HepG2 (cell line): Measurements from ENCODE around the gene PLD2. TPM values are rescaled to one million over a fixed set of nuclear protein-coding genes. Genes with fewer than 3 reads are reported as not detected.

Experiments
- BCL3 ChIP-seq: sonication (generic); formaldehyde crosslinking; IDR thresholded peaks from 2 replicates; pipeline ENCODE4 v1.5.1; 2020; ENCODE audit warnings: mild to moderate bottlenecking, missing genetic modification reagents, moderate library complexity
- ELK4 ChIP-seq: sonication (generic); formaldehyde crosslinking; IDR thresholded peaks from 2 replicates; pipeline ENCODE4 v1.9.0; 2021; ENCODE audit warnings: missing genetic modification reagents, borderline replicate concordance
- EZH2 ChIP-seq: conservative IDR thresholded peaks from 2 replicates; pipeline ENCODE4 v1.6.1; 2012; ENCODE audit warnings: mild to moderate bottlenecking, low read depth, low read length, moderate library complexity
- FOXO1 ChIP-seq: sonication (generic); formaldehyde crosslinking; IDR thresholded peaks from 2 replicates; pipeline ENCODE4 v1.4.0; 2020; ENCODE audit warnings: missing genetic modification reagents
- GMEB2 ChIP-seq: IDR thresholded peaks from 2 replicates; pipeline ENCODE4 v1.6.1; 2016; ENCODE audit warnings: missing biosample characterization, missing genetic modification reagents, low read depth
- GPN1 ChIP-seq: sonication (generic); formaldehyde crosslinking; IDR thresholded peaks from 2 replicates; pipeline ENCODE4 v1.5.1; 2020; ENCODE audit warnings: missing genetic modification reagents, borderline replicate concordance
- GTF3A ChIP-seq: sonication (generic); formaldehyde crosslinking; conservative IDR thresholded peaks from 2 replicates; pipeline ENCODE4 v1.4.0; 2020; ENCODE audit warnings: mild to moderate bottlenecking, missing genetic modification reagents
- KAT7 ChIP-seq: IDR thresholded peaks from 2 replicates; pipeline ENCODE4 v1.6.1; 2018; ENCODE audit warnings: borderline replicate concordance, missing compliant biosample characterization
- NBN ChIP-seq: fragments of 450-650 bp; conservative IDR thresholded peaks from 2 replicates; pipeline ENCODE4 v1.6.1; 2017
- NKX3-1 ChIP-seq: sonication (generic); formaldehyde crosslinking; IDR thresholded peaks from 2 replicates; pipeline ENCODE4 v1.5.0; 2020; ENCODE audit warnings: missing genetic modification reagents
- PTBP1 ChIP-seq: fragments of 200-400 bp; formaldehyde crosslinking; IDR thresholded peaks from 2 replicates; pipeline ENCODE4 v1.6.1; 2018; ENCODE audit warnings: low read length, low read depth; ENCODE audit not compliant: poor library complexity, severe bottlenecking
- RCOR2 ChIP-seq: IDR thresholded peaks from 2 replicates; pipeline ENCODE4 v1.6.1; 2016; ENCODE audit warnings: missing biosample characterization, missing genetic modification reagents
- RFXAP ChIP-seq: sonication (generic); formaldehyde crosslinking; IDR thresholded peaks from 2 replicates; pipeline ENCODE4 v1.4.0; 2020; ENCODE audit warnings: missing genetic modification reagents, borderline replicate concordance
- SAP130 ChIP-seq: IDR thresholded peaks from 2 replicates; pipeline ENCODE4 v1.6.1; 2016; ENCODE audit warnings: low read depth
- SMAD3 ChIP-seq: sonication (generic); formaldehyde crosslinking; IDR thresholded peaks from 2 replicates; pipeline ENCODE4 v1.4.0; 2020; ENCODE audit warnings: missing genetic modification reagents
- SPEN ChIP-seq: sonication (generic); formaldehyde crosslinking; IDR thresholded peaks from 2 replicates; pipeline ENCODE4 v1.5.1; 2020; ENCODE audit warnings: low read depth, mild to moderate bottlenecking, missing genetic modification reagents
- TRIM22 ChIP-seq: fragments of 450-650 bp; IDR thresholded peaks from 2 replicates; pipeline ENCODE4 v1.6.1; 2017
- TRIM24 ChIP-seq: sonication (generic); formaldehyde crosslinking; IDR thresholded peaks from 2 replicates; pipeline ENCODE4 v1.8.0; 2022; ENCODE audit warnings: mild to moderate bottlenecking, missing genetic modification reagents
- ZBTB7B ChIP-seq: sonication (generic); formaldehyde crosslinking; IDR thresholded peaks from 2 replicates; pipeline ENCODE4 v1.4.0; 2020; ENCODE audit warnings: missing genetic modification reagents
- ZNF768 ChIP-seq: sonication (generic); formaldehyde crosslinking; IDR thresholded peaks from 2 replicates; pipeline ENCODE4 v1.4.0; 2020; ENCODE audit warnings: missing genetic modification reagents
- ZNF83 ChIP-seq: sonication (generic); formaldehyde crosslinking; IDR thresholded peaks from 2 replicates; pipeline ENCODE4 v1.4.0; 2020; ENCODE audit warnings: missing genetic modification reagents, mild to moderate bottlenecking, borderline replicate concordance
- polyA plus RNA-seq, 8 experiments: library from polyadenylated mRNA; depleted of rRNA in 3 of 8; stranded (reverse) in 7 of 8; unstranded in 1 of 8; fragments of >200 nt; fragmentation: Illumina TruSeq in 4 of 8; extraction: Trizol in 4 of 8; gene quantifications; 2 replicates each; pipeline versions ENCODE4 v1.2.1 to v1.2.3, GENCODE V29; 2011 to 2016; ENCODE audit warnings: low read depth in 4 of 8, missing spikeins in 1 of 8, mixed read lengths in 1 of 8; ENCODE audit not compliant: insufficient read depth in 1 of 8
- total RNA-seq, 5 experiments: library from RNA; depleted of rRNA; stranded (reverse); fragments of >200 nt; fragmentation: Illumina TruSeq; extraction: Trizol; gene quantifications; 2 replicates each; pipeline ENCODE4 v1.2.3, GENCODE V29; 2016; ENCODE audit warnings: low read depth in 1 of 5
- TF ChIP-seq, protein P1 (sequence below): IDR thresholded peaks from 2 replicates; pipeline ENCODE4 v1.6.1; 2012; ENCODE audit warnings: low read depth, low read length, improper control_type of control experiment
- TF ChIP-seq, protein P2 (sequence below), 2 experiments: fragments of 450-650 bp in 1 of 2; sonication (generic) in 1 of 2; formaldehyde crosslinking; IDR thresholded peaks; 2 replicates each; pipeline versions ENCODE4 v1.5.0 to v1.8.0; 2020 to 2022; ENCODE audit warnings: mild to moderate bottlenecking in 1 of 2, missing genetic modification reagents in 1 of 2

The PLD2 gene
- total and polyA plus RNA-seq, 2 of the 13 experiments (the other 11 are each of a cell fraction or from before 2014, with no cell fraction given), result 13.4 to 29.7 TPM

GRCh38 chr17:4806777-4807604 is at the start of gene PLD2 (continued):
- TF ChIP-seq SMAD3 (CRISPR knock-in tag) (no peak), ZNF768 (CRISPR knock-in tag) (no peak), GMEB2 (CRISPR knock-in tag) (no peak), SAP130 (peak; percentile 64), FOXO1 (no peak), GPN1 (CRISPR knock-in tag) (no peak), EZH2 (no peak), TRIM24 (no peak), PTBP1 (no peak), GTF3A (CRISPR knock-in tag) (no peak), SPEN (CRISPR knock-in tag) (peak; percentile 40; the same call in 1 of the 2 replicates), BCL3 (CRISPR knock-in tag) (no peak), RFXAP (no peak), KAT7 (CRISPR knock-in tag) (no peak), NBN (no peak), TRIM22 (no peak), RCOR2 (CRISPR knock-in tag) (no peak), ZBTB7B (CRISPR knock-in tag) (0 out of 2 replicates have a peak, but pooled peaks have one; percentile 31), ZNF83 (CRISPR knock-in tag) (no peak), NKX3-1 (CRISPR knock-in tag) (no peak), ELK4 (CRISPR knock-in tag) (no peak)
- TF ChIP-seq, protein P1, sequence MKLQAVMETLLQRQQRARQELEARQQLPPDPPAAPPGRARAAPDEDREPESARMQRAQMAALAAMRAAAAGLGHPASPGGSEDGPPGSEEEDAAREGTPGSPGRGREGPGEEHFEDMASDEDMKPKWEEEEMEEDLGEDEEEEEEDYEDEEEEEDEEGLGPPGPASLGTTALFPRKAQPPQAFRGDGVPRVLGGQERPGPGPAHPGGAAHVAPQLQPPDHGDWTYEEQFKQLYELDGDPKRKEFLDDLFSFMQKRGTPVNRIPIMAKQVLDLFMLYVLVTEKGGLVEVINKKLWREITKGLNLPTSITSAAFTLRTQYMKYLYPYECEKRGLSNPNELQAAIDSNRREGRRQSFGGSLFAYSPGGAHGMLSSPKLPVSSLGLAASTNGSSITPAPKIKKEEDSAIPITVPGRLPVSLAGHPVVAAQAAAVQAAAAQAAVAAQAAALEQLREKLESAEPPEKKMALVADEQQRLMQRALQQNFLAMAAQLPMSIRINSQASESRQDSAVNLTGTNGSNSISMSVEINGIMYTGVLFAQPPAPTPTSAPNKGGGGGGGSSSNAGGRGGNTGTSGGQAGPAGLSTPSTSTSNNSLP, result no peak
- TF ChIP-seq, protein P2, sequence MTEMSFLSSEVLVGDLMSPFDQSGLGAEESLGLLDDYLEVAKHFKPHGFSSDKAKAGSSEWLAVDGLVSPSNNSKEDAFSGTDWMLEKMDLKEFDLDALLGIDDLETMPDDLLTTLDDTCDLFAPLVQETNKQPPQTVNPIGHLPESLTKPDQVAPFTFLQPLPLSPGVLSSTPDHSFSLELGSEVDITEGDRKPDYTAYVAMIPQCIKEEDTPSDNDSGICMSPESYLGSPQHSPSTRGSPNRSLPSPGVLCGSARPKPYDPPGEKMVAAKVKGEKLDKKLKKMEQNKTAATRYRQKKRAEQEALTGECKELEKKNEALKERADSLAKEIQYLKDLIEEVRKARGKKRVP (CRISPR knock-in tag; IDR thresholded peaks at IDR 0.05), result no peak
